ENCODE measurements around the gene DIDO1. TPM values are rescaled to one million over a fixed set of nuclear protein-coding genes. Genes with fewer than 3 reads are reported as not detected.

Gene DIDO1
- total RNA-seq, 4 donors from 2014 or later: 38.2 to 68.8 (median 46.6) TPM

DNA sequence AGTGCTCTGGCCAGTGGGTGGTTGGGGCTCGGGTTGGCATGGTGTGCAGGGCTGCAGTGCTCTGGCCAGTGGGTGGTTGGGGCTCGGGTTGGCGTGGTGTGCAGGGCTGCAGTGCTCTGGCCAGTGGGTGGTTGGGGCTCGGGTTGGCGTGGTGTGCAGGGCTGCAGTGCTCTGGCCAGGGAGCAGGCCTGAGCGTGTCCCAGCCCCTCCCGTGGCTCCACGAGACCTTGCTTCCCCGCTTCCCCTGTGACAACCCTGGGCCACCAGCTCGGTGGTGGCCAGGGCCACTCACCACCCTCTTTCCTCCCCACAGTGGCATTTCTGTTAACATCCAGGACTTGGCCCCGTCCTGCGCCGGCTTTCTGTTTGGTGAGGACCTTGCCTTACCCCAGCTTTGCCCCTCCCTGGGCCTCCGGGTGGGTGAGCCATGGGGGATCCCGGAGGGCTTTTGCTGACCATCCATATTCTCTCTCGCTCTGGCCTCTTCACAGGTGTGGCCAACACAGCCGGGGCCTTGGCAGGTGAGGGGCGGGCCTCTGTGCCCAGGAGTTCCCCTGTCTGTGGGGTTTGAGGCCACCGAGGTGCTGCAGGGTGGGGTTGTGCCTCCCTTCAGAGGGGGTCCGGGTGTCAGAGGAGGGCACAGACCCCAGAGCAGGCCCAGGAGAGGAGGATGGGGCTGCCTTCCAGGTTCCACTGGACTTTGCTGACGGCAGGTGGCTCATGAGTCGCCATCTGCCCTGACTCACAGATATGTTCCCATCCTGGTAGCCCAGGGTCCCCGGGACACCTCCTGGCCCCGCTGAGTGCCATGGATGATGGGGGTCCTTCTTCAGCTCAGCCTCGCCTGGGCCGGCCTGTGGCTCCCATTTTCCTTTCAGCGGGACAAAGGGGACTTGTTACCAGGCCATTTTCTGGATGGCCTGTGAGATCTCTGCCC, 40.2 kb upstream of the DIDO1 start:
- TF ChIP-seq, protein P1, sequence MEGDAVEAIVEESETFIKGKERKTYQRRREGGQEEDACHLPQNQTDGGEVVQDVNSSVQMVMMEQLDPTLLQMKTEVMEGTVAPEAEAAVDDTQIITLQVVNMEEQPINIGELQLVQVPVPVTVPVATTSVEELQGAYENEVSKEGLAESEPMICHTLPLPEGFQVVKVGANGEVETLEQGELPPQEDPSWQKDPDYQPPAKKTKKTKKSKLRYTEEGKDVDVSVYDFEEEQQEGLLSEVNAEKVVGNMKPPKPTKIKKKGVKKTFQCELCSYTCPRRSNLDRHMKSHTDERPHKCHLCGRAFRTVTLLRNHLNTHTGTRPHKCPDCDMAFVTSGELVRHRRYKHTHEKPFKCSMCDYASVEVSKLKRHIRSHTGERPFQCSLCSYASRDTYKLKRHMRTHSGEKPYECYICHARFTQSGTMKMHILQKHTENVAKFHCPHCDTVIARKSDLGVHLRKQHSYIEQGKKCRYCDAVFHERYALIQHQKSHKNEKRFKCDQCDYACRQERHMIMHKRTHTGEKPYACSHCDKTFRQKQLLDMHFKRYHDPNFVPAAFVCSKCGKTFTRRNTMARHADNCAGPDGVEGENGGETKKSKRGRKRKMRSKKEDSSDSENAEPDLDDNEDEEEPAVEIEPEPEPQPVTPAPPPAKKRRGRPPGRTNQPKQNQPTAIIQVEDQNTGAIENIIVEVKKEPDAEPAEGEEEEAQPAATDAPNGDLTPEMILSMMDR (IDR thresholded peaks at IDR 0.05; ENCODE audit: low read depth): no peak

DNA sequence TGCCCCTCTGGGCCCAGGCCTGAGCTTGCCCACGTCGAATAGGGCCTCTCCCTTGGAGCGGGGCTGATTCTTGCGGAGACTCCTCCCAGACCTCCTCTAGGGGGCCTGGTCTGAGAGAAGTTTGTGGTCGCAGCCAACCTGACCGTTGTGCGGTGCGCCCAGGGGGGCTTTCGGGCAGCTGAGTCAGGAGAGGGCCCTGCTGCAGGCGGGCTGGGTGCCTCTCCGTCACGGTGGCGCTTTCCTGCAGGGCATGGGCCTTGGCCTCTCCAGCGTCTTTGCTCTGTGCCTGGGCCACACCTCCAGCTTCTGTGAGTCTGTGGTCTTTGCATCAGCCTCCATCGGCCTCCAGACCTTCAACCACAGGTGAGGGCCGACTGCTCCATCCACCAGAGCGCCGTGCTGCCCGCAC, 39.1 kb upstream of the DIDO1 start:
- TF ChIP-seq, protein P1 (IDR thresholded peaks at IDR 0.05; ENCODE audit: low read depth): no peak

DNA sequence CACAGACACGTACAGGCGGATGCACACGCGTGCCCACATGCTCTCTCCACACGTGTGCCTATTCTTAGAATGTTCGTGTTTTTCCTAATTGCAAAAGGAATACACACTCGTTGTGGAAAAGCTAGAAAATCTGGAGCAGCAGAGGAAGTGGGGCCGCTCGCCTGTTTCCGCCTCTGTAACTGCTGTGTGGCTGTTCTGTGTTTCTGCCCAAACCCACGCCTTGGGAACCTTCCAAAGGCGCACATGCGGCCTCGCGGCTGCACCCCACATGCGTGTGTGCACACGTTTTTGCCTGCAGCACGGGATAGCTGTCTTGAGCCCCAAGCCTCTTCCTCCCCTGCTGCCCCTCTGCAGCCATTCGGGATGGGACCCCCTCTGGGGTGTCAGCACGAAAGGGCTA, 38.4 kb upstream of the DIDO1 start:
- TF ChIP-seq, protein P1 (IDR thresholded peaks at IDR 0.05; ENCODE audit: low read depth): no peak

DNA sequence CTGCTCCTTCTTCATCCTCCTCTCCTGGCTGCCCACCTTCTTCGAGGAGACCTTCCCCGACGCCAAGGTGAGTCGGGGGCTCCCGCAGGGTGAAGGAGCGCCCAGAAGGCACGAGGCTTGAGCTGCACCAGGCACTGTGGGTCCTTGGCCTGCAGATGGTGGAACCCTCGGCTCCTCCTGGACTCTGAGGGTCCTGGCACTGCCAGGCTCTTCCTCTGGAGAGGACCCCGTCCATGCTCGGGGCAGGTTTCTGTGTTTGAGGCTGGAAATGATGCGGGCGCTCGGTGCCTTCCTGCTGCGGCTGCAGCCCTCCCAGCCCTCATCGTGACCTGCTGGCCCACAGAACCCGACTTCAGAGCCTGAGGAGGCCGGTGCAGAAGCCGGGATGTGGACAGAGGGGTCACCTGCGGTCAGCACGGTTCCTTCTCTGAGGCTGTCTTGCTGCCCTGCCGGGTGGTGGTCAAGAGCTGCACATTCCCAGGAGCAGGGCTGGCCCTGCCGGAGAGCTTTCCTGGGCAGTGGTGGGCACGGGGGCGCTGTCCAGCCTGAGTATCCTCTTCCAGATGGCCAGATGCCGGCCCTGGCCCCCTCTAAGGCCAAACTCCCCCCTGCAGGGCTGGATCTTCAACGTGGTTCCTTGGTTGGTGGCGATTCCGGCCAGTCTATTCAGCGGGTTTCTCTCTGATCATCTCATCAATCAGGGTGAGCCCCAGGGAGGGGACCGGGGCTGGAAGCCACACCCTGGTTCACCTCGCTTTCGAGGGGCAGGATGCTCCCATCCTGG, 37.5 kb upstream of the DIDO1 start:
- TF ChIP-seq, protein P1 (IDR thresholded peaks at IDR 0.05; ENCODE audit: low read depth): no peak

DNA sequence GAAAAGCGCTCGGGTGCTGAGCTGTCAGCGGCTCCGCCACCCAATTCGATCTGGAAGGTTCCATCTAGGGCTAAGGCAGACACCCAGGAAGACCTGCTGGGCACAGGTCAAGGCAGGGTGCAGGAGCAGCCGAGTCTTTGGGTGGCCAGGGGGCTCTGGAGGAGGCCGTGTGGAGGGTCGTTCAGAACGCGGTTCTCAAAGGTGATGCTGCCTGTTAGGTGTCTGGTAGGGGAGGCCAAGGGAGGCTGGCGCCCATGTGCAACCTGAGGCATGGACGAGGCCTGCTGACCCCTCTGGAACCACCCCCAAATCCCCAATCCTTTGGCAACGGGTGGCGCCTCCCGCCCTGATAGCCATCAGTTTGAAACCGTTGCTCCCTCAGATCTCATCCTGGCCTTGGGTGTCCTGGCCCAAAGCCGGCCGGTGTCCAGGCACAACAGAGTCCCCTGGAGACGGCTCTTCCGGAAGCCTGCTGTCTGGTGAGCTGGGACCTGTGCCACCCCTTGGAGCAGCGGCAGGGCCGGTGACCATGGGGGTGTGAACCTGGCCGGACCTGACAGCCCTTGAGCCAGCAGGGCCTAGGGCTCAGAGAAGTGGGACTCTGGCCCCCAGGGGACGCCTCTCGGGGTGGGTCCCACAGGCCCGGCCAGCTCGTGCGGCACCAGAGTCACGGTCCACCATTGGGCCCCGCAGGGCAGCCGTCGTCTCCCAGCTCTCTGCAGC, 36.7 kb upstream of the DIDO1 start:
- TF ChIP-seq, protein P1 (IDR thresholded peaks at IDR 0.05; ENCODE audit: low read depth): no peak

DNA sequence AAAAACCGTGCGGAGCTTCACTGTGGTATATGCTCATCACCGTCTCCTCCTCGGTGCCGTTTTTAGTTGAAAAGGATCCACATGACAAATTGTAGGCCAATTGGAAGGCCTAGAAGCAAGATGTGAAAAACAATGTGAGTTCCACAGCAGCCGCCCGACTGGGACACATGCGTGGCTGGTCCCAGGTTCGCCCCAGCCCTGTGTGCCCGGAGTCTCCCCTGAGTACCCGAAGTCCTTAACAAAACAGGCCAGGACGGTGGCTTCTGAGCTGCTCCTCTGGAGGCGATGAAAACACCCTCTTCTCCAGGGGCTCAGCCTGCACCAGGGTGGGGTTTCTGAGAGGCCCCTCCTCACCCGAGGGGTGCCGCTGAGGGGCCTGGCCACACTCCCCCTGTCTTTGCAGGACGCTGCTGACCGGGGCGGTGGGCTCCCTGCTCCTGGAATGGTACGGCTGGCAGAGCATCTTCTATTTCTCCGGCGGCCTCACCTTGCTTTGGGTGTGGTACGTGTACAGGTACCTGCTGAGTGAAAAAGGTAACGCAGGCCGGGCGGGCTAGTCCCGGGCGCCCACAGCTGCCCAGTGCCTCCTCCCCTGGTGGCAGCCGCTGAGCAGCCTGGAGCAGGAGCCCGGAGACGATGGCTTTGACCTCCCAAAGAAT, 36.0 kb upstream of the DIDO1 start:
- TF ChIP-seq, protein P1 (IDR thresholded peaks at IDR 0.05; ENCODE audit: low read depth): no peak

All from subcutaneous adipose tissue (tissue), 4 donors.